Measurements from ENCODE around the gene TTLL6. TPM values are rescaled to one million over a fixed set of nuclear protein-coding genes. Genes with fewer than 3 reads are reported as not detected.

Gene TTLL6
- total and polyA plus RNA-seq, 3 donors from 2014 or later: 18.5 to 70.9 (median 44.3) TPM

DNA sequence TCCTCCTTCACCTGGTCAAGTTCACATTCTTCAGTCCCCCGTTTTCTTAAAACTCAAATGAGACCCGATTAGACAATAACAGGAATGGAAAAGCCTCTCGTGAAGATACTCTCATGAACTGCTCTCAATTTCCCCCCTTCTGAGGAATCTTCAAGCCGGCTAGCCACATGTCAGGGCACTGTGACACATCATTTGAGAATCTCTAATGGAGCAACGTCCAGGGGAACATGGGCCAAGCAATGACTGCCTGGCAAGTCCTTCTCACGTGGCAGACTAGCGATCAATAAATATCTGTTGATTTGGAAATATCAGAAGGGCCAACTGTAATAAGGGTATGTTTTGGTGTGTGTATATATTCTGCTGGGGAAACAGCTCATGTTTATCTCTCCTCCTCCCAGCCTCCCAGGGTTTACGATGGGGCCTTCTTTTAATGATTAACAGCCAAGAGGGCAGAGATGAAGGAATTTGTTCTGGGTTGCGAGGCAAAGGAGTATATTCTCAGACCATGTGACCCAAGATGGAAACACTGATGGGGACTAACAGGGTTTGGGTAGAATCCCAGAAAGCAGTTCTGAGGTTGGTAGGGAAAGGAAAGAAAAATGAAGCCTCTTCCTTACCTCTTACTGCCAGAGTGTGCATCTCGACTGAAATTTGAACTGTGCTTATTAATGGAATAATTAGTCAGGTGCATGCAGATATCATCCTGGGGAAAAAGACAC, 21.4 kb downstream of the TTLL6 start:
- WGBS, 2 donors: 63 to 71% methylated on average over 10 of the region's 10 CpGs
- no peak for DNase-seq
- no peaks in the 10 kb centered on the region for H3K4me1 ChIP-seq
- no peak overlapping the region for H3K4me3 ChIP-seq
- H3K27ac ChIP-seq: no peak overlapping the region
- TF ChIP-seq POLR2A (IDR thresholded peaks at IDR 0.05): no peak
- TF ChIP-seq, protein P1, sequence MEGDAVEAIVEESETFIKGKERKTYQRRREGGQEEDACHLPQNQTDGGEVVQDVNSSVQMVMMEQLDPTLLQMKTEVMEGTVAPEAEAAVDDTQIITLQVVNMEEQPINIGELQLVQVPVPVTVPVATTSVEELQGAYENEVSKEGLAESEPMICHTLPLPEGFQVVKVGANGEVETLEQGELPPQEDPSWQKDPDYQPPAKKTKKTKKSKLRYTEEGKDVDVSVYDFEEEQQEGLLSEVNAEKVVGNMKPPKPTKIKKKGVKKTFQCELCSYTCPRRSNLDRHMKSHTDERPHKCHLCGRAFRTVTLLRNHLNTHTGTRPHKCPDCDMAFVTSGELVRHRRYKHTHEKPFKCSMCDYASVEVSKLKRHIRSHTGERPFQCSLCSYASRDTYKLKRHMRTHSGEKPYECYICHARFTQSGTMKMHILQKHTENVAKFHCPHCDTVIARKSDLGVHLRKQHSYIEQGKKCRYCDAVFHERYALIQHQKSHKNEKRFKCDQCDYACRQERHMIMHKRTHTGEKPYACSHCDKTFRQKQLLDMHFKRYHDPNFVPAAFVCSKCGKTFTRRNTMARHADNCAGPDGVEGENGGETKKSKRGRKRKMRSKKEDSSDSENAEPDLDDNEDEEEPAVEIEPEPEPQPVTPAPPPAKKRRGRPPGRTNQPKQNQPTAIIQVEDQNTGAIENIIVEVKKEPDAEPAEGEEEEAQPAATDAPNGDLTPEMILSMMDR (IDR thresholded peaks at IDR 0.05): no peak
- intact Hi-C loops (cut with DNase I; ENCODE audit: low total_unique reads): loop anchor here (5.0 to 10.0 kb wide), 2 partner anchors 71 to 87 kb away; partner anchors contain the start of genes HOXB13, PRAC1 and PRAC2
- H3K9me3 ChIP-seq: no peaks in the 10 kb centered on the region
- no peaks in the 10 kb centered on the region for H3K36me3 ChIP-seq (ENCODE audit: low read depth, missing control alignments)
- H3K27me3 ChIP-seq: no peaks in the 10 kb centered on the region

DNA sequence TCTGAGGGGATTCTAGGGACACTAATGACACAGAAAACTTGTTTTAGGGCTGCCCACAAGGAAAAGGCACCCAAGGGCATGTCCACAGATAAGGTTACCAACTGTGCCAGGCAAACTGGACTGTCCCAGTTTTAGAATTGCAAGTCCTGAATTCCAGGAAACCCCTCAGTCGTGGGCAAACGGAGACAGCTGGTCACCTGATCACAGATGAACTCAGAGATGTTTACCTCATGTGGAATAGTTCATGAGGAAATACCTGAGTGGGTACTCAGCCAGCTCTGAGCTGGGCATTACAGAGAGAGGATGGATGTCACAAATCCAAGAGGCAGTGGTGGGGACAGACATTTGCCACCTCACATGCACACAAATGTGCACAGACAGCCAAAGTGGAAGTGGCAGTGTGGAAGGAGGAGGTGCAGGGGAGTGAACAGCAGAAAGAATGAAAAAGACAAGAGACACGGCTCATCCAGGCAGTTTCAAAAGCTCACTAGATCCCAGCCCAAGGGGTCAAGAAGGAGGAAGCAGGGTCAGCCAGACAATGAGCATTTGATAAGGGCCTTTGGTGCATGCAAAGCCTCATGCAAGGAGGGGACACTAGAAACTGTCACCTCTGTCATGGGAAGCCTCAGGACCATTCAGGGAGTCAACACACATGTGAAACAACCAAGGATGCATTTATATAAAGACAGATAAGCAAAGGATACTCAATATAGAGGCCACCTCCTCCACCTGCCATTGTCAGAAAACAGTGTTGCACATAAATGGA, 24.8 kb downstream of the TTLL6 start:
- no peaks in the 10 kb centered on the region for H3K27me3 ChIP-seq
- no peaks in the 10 kb centered on the region for H3K4me1 ChIP-seq
- DNase-seq: no peak
- TF ChIP-seq, protein P1 (IDR thresholded peaks at IDR 0.05): no peak
- TF ChIP-seq POLR2A (IDR thresholded peaks at IDR 0.05): no peak
- no peaks in the 10 kb centered on the region for H3K36me3 ChIP-seq (ENCODE audit: low read depth, missing control alignments)
- WGBS, 2 donors: 46 to 57% methylated on average over 3 of the region's 3 CpGs
- intact Hi-C loops (cut with DNase I; ENCODE audit: low total_unique reads): loop anchor here (10.0 kb wide), 1 partner anchor 67 kb away; the partner anchor contains the start of genes HOXB13, PRAC1 and PRAC2
- no peak overlapping the region for H3K27ac ChIP-seq
- H3K9me3 ChIP-seq: no peaks in the 10 kb centered on the region
- no peak overlapping the region for H3K4me3 ChIP-seq

DNA sequence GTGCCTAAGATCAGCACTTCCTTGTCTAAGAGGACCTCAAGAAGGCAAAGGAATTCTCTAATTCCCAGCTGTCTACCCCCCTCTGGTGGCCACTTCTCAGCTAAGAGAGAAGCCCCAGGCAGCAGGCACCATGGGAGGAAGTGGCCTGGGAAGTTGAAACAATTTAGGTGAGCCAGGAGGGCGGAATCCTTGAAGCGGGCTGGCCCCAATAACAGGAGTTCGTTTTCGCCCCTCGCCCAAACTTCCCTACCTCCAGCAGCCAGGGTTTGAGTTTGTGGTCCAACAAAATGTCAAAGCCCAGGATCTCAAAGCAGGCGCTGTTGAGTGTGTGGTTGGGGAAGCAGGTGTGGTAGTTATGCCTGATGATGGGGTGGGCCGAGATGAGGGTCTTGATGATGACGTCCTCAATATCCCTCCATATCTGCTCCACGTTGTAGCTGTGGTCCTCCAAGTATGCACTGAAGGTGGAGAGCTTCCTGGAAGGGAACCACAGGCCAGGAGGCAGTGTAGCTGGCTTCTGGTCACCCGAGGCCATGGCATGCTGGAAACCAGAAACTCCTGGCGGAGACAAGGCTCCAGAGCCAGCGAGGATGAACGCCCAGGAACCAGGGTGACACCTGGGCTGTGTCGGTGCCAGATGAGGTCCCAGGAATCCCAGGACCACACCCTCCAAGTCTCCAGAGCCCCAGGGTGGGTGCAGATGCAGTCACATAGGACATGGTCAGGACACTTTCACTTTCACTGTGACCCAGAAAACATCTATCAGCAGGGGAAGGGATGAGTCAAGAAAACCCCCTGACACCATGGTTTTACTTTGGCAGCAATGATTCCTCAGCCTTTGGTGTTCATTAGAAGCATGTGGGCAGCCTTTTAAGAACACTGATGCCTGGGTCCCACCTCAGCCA, 25.6 kb downstream of the TTLL6 start:
- Histone ChIP-seq H3K9me3 (no peaks in the 10 kb centered on the region), H3K36me3 (ENCODE audit: low read depth, missing control alignments) (no peaks in the 10 kb centered on the region), H3K27me3 (no peaks in the 10 kb centered on the region), H3K4me3 (no peak overlapping the region), H3K27ac (no peak overlapping the region), H3K4me1 (no peaks in the 10 kb centered on the region)
- peak; percentile 91 for DNase-seq
- intact Hi-C loops (cut with DNase I; ENCODE audit: low total_unique reads): loop anchor here (10.0 kb wide), 1 partner anchor 67 kb away; the partner anchor contains the start of genes HOXB13, PRAC1 and PRAC2
- 56 to 57% methylated on average over 10 to 14 of the region's 14 CpGs for WGBS, 2 donors
- no peak for TF ChIP-seq POLR2A (IDR thresholded peaks at IDR 0.05)
- TF ChIP-seq, protein P1 (IDR thresholded peaks at IDR 0.05): peak; percentile 66 to 74 (median 68)

DNA sequence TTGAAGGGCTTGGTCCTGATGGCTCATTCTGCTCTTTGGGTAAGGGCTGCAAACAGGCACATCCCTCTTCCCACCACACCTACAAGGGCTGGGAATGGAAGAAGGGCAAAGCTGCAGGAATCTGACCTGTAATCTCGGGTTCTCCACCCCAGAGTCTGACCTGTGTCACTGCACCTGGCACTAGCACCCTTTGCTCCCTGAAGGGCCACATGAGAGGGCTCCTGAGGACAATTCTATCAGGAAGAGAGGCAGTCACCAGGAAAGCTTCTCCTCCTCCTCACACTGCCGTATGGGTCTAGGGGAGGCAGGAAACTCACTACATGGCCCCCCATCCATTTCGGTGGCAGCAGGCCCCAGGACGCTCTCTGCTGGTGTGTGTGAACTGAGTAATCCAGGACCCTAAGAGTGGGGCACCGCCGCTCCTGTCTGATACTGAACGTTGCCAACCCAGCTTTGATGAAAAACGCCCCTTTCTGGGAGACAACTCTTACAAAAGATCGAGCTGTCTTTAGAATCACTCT, 26.4 kb downstream of the TTLL6 start:
- Histone ChIP-seq H3K4me3 (no peak overlapping the region), H3K27me3 (no peaks in the 10 kb centered on the region), H3K27ac (no peak overlapping the region), H3K36me3 (ENCODE audit: low read depth, missing control alignments) (no peaks in the 10 kb centered on the region), H3K9me3 (no peaks in the 10 kb centered on the region), H3K4me1 (no peaks in the 10 kb centered on the region)
- WGBS, 2 donors: 47 to 74% methylated on average over 9 of the region's 9 CpGs
- TF ChIP-seq POLR2A (IDR thresholded peaks at IDR 0.05): no peak
- TF ChIP-seq, protein P1 (IDR thresholded peaks at IDR 0.05): no peak
- intact Hi-C loops (cut with DNase I; ENCODE audit: low total_unique reads): loop anchor here (10.0 kb wide), 1 partner anchor 66 kb away; the partner anchor contains the start of genes HOXB13, PRAC1 and PRAC2
- DNase-seq: no peak

All from testis (tissue), 3 donors.